NCI-H2029 treated with DMSO at 0.1 percent for 48 hours (cell line): ENCODE data around the gene CHRNA4.

Experiments
- DNase-seq: peaks from one replicate; lab custom pipeline; 2025; lab: John Stamatoyannopoulos, UW

The CHRNA4 gene

DNA sequence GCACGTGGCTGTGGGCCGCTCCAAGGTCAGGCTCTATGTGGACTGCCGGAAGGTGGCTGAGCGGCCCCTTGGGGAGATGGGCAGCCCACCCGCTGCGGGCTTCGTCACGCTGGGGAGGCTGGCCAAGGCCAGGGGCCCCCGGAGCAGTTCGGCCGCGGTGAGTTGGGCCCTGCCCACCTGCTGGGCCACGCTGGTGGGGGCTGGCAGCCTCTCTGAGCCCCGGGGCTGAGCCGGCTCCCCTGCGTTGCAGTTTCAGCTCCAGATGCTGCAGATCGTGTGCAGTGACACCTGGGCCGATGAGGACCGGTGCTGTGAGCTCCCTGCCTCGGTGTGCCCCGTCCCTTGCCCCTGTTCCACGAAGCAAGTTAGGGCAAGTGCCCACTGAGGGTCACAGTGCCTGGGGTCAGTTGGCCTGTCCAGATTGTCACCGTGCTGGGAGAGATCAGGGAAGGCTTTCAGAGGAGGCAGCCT is 41.1 kb downstream of the CHRNA4 start:
- no peak for DNase-seq

DNA sequence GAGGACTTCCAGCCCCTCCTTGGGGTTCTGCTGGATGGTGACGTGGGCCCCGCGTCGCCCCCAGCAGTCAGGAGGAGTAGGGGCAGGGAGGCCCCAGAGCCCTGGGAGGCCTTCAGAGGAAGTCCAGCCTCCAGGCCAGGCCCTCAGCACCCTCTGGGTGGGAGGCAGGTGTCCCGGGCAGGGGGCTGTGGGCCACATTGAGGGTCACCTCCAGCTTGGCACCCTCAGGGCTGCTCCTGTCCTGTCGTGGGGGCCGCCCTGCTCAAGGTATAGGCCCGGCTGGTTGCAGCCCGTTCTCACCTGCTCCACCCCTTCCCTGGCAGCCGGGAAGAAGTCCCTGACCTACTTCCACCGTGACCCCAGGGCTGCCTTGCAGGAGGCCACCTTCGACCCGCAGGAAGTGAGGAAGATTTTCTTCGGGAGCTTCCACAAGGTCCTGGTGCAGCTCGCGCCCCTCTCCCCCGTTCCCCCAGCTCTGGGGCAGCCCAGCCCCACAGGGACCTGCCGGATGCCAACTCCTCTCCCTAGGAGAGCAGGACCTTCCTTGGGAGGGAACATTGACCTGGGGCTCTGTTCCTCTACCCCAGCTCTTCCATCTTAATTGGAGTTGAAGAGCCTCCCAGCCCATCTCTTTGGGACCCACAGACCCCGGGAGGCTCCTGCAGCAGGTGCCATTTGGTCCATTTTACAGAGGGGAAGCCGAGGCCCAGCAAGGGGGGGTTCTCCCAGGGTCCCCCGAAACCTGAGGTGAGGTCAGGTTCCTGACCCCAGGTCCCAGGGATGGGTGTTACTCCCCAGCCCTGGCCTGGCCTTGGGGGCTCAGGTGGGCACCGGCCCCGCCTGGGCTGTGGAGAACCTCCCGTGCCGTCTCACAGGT is 41.7 kb downstream of the CHRNA4 start:
- DNase-seq, result no peak

DNA sequence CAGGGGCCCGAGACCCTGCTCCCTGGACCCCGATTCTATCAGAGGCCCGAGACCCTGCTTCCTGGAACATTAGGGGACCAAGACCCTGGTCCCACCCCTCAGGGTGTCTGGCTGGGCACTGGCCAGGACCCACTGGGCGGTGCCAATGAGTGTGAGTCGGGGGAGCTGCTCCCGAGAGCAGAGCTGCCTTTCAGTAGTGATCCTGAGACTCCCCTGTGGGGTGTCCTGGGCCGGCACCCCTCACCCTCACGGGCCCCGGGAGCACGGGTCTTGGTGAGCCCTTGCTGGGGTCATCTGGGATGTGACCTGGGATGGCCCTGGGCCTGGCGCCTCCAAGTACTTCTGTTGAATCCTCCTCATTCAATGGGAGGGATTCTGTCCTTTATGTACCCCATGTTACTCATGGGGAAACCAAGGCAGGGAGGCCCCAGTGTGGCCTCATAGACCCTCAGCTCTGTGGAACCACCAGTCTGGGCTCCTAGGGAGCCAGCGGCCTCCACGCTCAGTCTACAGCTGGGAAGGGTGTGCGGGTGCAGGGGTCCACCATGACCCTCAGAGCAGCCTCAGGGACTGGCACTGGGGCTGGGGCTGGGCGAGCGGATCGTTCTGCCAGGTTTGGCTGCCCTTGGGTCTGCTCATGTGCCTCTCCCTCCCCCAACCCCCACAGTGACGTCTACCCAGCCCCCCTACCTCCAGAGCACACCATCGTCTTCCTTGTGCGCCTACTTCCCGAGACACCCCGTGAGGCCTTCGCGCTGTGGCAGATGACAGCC is 42.6 kb downstream of the CHRNA4 start:
- DNase-seq, result no peak

DNA sequence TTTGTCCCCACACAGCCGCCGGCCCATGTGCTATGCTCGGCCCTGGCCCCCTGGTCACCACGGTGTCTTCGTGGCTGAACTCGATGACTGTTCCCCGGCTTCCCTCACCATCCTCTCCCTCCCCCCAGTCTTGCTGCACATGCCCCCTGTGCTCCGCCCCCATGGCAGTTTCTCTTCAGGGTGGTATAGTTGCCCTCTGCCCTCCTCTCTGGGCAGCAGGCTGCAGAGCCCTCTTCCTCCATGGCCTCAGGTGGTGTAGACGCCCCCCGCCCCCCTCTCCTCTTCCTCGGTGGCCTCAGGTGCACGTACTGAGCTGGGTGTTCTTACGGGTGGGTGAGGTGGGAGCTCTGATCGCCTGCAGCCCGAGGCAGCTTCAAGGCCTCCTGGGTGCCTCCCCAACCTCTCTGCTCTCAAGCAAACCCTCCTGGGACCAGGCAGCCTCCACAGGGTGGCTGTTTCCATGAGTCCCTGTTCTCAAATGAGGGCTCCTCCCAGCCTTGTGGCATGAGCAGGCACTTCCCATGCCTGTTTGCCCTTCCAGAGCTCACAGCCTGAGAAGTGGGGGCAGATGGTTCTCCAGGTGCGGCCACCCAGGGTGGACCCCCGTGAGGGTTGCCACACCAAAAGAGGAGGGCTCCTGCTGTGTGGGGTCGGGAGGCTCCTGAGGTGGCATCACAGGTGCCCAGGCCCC is 43.4 kb downstream of the CHRNA4 start:
- DNase-seq, result no peak

DNA sequence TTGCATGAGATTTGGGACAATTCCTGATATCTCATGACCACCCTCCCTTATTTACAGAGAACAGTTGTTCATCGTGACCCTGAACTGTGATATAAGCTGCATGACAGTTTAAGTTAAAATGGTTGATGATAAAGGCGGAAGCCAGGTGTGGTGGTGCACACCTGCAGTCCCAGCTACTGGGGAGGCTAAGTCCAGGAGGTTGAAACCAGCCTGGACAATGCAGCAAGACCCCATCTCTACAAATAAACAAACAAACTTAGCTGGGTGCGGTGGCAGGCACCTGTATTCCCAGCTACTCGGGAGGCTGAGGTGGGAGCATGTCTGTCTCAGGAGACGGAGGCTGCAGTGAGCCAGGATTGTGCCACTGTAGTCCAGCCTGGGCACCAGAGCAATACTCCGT is 44.1 kb downstream of the CHRNA4 start:
- no peak for DNase-seq

DNA sequence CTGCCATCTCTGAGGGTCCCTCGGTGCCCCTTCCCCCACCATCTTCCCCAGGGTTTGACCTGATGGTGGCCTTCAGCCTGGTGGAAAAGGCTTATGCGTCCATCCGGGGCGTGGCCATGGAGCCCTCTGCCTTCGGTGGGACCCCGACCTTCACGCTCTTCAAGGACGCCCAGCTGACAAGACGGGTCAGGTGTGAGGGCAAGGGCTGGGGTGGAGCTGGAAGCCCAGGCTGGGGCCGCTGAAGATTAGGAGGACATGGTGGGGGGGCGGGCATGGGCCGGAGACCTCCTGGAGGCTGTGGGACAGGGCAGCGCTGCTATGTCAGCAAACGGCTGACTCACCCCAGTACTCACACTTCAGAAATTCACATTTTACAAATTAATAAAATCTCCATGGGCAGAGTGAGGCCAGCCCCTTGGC is 44.6 kb downstream of the CHRNA4 start:
- DNase-seq, result no peak

DNA sequence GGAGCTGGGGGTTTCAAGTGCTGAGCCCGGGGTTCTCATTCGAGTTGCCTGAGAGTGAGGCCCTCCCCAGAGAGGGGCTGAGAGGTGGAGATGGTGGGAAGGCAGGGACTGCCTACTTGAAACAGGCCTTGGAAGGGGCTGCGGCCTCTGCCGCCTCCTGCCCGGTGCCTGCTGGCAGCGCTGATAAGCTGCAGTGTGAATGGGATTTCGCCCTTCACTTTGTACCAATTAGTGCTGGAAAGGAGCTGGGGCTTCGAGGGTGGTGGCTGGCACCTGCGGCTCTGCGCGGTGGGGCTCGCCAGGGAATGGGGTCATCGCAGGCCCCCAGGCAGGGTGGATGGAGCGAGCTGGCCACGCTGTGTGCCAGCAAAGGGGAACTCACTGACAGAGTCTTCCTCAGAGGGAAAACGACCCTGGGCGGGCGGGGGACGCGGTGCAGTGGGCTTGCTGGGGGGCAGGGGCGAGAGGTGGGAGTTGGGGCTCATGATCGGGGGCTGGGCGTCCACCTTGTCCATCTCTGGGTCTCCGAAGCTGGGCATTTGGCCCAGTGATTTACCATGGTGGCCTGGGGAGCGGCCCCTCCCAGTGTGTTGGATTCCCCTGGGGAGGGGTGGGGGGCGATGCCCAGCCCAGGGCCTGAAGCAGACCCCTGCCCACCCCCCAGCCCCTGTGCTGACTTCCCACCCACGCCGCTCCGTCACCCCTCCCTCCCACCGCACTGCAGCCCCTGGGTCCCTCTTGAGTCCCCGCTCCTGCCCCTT is 45.2 kb downstream of the CHRNA4 start:
- DNase-seq, result no peak

DNA sequence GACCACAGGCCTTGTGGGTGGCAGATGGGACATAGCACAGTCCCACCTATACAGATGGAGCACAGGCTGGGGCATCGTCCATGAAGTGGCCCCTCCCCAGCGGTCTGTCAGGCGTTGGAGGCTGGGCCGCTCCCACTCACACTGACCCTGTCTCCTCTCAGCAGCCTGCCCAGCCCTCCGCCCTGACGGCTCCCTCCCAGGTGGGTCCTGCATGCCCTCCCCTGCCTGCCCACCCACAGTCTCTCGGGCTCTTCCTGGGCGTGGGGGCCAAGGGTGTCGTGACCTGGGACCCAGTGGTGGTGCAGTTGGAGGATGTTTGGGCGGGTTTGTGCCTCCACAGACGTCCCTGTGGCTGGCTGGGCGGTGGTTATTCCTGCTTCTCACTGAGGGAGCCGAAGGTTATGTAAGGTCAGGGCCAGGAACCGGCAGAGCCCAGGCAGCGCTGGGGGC is 45.9 kb downstream of the CHRNA4 start:
- no peak for DNase-seq

DNA sequence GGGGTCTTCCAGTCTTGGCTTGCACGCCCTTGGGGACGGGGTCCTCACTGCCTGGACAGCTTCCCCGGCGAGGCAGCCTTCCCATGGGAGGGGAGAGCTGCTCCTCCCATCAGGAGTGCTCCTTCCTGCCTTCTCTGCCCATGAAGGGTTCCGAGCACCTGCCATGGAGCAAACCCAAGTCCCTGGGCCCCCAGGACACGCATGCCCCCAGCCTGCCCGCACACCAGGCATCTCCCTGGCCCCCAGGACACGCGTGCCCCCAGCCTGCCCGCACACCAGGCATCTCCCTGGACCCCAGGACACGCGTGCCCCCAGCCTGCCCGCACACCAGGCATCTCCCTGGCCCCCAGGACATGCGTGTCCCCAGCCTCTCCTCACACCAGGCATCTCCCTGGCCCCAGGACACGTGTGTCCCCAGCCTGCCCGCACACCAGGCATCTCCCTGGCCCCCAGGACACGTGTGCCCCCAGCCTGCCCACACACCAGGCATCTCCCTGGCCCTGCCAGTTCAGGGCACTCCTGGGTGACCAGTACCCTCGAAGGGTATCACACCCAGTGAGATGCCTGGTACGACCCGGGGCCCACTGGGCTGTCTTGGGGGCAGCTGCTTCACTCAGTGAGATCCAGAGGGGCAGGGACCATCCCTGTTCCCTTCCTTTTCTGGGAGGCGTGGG is 46.4 kb downstream of the CHRNA4 start:
- DNase-seq, result no peak

DNA sequence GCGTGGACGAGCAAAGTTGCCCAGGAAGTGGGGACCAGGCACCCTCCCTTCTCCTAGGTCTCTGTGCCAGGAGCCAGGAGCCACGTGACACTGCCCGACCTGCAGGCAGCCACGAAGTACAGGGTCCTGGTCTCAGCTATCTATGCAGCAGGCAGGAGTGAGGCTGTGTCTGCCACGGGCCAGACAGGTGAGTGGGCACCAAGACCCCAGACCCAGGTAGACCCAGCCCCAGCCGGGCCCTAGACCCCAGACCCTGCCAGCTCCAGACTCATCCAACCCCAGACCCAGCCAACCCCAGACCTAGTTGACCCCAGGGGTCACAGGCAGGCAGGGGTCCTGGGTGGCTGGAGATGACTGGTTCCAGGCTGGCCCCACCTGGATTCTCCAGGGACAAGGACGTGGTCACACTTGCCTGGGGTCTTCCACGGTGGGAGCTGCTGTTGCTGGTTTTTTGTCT is 47.1 kb downstream of the CHRNA4 start:
- DNase-seq, result no peak

DNA sequence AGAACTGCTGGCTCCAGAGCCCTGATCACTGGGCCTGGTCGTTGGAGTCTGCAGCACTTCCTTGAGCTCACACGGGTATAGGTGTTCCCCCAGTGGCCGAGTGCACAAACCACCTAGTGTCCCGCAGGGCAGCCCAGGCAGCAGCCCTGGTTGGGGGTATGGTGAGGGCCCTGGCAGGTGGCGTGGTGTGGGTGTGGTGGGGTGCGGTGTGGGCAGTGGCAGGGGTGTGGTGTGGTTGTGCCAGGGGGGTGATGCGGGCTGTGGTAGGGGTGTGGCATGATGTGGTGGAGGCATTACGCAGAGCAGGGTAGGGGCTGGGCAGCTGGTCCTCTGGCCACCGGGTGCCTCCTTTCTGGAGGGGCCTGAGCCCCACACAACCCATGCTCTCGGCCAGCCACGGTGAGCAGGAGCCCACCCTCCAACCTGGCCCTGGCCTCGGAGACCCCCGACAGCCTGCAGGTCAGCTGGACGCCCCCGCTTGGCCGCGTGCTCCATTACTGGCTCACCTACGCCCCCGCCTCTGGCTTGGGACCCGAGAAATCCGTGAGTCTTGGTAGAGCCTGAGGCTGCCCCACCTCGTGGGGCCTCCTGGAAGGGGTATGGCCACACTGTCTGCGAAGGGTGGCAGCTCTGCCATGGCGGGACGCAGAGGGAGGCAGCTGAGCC is 47.7 kb downstream of the CHRNA4 start:
- DNase-seq, result no peak

DNA sequence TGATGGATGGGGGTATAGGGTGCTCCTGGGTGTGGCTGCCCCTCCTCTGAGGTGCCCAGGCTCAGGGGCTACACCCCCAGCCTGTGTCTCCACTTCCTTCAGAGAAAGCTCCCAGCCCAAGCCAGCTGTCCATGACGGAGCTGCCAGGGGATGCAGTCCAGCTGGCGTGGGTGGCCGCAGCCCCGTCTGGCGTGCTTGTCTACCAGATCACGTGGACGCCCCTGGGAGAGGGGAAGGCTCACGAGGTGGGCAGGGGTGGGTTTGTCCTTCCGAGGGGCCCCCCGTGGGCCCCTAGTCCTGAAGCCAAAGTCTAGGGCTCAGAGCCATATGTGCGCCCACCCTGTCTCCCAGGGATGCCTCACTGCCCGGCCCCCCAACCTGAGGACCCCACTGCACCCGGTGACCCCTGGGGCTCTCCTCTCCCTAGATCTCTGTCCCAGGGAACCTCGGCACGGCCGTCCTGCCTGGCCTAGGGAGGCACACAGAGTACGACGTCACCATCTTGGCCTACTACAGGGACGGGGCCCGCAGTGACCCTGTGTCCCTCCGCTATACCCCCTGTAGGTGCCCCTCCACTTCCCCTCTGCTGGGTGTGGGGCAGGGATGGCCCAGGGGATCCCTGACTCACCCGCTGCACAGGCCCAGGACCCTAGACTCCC is 48.3 kb downstream of the CHRNA4 start:
- no peak for DNase-seq

DNA sequence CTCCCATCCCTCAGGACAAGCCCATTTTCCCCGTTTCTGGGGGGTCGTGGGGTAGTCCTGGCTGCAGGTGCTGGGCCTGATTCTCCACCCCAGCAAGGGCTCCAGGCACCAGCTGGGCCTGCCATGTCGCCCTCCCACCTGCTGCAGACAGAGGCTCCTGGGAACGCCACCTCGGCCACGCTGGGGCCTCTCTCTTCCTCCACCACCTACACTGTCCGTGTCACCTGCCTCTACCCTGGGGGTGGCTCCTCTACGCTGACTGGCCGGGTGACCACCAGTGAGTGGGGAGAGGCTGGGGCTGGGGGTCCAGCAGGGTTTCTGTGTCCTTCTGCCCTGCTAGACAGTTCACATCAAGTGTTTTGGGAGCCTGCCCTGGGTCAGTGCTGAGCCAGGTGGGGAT is 48.9 kb downstream of the CHRNA4 start:
- no peak for DNase-seq

DNA sequence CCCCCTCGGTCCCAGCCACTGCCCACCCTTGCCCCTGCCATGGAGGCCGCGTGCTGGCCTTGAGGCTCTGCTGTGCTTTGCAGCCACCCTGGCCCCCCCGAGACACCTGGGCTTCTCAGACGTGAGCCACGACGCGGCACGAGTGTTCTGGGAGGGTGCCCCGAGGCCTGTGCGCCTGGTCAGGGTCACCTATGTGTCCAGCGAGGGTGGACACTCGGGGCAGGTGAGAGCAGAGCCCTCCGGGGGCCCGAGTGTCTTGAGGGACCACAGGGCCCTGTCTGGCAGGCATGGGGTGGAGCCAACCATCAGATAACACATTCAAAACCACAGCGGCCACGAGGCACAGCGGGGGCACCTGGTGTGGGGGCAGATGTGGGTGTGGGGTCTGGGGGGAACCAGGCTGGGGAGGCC is 49.3 kb downstream of the CHRNA4 start:
- DNase-seq, result no peak

DNA sequence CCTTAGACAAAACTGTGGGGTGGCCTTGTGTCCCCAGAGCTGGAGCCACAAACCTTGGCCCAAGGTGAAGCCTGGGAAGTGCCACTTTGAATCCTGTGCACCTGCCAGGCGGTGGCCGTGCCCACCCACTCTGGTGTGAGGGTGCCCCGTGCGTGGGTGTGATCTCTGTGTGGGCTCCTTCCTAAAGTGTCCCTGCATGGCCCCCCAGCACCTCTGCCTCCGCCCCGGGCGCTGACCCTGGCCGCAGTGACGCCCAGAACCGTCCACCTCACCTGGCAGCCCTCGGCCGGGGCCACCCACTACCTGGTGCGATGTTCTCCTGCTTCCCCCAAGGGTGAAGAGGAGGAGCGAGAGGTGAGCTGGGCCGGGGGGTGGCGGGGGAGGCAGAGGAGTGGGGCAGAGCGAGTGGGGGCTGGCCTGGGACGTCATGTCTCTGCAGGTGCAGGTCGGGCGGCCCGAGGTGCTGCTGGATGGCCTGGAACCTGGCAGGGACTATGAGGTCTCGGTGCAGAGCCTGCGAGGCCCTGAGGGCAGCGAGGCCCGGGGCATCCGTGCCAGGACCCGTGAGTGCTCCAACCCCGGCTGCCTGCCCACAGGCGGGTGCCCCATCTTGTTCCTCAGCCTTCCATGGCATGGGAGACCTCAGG is 49.8 kb downstream of the CHRNA4 start:
- no peak for DNase-seq

DNA sequence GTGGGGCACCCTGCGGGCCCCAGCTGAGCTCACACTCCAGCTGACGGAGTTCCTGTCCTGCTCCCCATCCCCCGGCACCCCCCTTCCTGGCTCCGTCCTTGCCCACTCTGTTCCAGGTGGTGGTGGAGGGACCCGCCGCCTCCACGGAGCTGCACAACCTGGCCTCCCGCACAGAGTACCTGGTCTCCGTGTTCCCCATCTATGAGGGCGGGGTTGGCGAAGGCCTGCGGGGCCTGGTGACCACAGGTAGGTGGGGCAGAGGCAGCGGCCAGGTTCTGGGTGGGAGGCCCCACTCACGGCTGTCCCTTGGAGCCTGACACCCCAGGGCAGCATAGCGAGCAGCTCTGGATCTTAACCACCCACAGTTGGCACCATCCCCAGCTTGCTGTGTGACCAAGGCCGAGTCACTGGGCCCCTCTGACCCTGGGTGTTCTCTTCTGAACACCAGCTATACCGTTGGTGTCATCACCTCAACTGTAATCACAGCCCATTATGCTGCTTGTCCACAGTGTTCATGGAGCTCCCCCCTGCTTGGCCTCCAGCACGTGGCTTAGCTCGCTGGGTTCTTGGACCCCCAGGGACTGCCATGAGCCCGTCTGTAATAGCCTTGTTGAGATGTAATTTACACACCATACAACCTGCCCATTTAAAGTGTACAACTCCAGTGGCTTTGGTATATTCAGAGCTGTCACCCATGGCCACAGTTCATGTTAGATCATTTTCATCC is 50.7 kb downstream of the CHRNA4 start:
- DNase-seq, result no peak

DNA sequence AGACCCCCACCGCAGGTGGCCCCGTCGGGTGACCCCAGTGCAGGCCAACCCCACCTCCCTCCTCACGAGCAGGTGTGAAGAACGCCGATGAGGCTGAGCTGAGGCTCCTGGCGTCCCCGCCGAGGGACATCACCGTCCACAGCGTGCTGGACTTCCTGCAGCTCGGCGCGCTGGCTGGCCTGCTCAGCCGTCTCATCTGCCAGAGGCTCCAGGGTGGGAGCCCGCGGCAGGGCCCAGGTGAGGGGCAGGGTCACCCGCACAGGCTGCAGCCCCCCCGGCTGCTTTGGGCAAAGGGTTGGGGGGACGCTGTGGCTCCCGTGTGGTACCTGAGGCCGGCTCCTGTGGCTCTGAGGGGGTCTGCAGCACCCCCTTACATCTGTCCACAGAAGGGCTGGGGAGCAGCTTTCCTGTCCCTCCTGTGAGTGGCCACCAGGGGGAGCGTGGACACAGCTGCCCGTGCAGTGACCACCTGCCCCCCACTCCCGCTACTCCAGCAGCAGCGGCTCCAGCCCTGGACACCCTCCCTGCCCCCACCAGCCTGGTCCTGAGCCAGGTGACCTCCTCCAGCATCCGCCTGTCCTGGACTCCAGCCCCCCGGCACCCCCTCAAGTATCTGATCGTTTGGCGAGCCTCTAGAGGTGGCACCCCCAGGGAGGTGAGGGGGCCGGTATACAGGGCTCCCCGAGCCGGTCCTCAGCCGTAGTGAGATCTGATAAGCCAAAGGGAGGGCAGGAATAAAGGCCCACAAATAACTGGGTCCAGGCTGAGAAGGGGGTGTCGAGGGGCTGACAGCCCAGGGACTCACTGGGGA is 51.7 kb downstream of the CHRNA4 start:
- peak; percentile 5 for DNase-seq
